ENCODE data around the gene ZC3HAV1L.

DNA sequence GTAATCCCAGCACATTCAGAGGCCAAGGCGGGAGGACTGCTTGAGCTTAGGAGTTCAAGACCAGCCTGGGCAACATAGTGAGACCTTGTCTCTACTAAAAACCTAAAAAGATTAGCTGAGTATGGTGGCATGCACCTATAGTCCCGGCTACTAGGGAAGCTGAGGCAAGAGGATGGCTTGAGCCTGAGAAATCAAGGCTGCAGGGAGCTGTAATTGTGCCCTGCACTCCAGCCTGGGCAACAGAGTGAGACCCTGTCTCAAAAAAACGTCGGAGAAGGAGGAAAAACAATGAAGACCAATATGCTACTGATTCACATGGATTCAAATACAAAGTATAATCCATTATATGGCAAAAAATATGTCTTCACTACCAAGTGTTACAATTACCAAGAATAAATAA, 13.6 kb downstream of the ZC3HAV1L start:
- no peak for TF ChIP-seq EZH2 (IDR thresholded peaks at IDR 0.05; ENCODE audit: insufficient read depth, poor library complexity, severe bottlenecking)
- no peak for TF ChIP-seq EZH2phosphoT487 (IDR thresholded peaks at IDR 0.05; ENCODE audit: insufficient read depth, low read depth)
